GM12801 (cell line): ENCODE measurements around the gene ZBTB8A.

ENCODE experiments used
- TF ChIP-seq, protein P1 (sequence below): IDR thresholded peaks from one replicate; pipeline ENCODE4 v1.5.1; 2011; ENCODE audit warnings: control low read depth; ENCODE audit not compliant: insufficient read length; ENCODE audit errors: extremely low read depth

ZBTB8A gene

DNA sequence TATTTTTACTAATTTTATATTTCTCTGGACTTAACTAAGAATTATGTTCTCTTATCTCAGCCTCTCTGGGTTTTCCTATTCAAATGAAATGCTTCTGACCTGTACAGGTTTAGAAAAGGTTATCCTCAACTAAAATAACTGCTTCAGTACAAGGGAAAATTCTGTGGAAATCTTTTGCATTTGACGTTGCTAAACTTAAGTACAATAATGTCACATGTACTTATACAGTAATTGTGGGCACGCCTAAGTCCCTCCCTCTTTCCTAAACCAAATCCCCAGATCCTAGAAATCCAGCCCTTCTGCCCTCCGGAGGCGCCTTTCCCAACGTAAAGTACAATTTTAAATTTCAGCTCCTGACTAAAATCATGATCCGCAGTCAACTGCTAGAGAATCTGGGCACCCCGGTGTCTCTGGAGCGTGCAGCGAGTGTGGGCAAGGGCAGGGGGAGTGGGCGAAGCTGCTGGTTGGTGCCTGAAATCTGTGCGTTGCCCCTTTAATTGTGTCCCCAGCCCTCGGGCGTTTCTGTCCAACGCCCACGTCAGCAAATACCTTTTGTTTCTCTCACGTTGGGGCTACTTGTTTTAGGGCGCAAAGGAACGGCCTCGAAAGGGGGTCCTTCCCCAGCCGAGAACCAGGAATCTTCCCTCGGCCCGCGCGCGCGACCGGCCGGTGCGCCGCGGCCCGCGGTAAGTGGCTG is at the start of gene ZBTB8A:
TSS of gene ZBTB8A (plus strand) at position 541 of the 697 bp plus-strand sequence. CDS start 53,505 bp downstream, outside the sequence.
- TF ChIP-seq, protein P1, sequence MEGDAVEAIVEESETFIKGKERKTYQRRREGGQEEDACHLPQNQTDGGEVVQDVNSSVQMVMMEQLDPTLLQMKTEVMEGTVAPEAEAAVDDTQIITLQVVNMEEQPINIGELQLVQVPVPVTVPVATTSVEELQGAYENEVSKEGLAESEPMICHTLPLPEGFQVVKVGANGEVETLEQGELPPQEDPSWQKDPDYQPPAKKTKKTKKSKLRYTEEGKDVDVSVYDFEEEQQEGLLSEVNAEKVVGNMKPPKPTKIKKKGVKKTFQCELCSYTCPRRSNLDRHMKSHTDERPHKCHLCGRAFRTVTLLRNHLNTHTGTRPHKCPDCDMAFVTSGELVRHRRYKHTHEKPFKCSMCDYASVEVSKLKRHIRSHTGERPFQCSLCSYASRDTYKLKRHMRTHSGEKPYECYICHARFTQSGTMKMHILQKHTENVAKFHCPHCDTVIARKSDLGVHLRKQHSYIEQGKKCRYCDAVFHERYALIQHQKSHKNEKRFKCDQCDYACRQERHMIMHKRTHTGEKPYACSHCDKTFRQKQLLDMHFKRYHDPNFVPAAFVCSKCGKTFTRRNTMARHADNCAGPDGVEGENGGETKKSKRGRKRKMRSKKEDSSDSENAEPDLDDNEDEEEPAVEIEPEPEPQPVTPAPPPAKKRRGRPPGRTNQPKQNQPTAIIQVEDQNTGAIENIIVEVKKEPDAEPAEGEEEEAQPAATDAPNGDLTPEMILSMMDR, result no peak

DNA sequence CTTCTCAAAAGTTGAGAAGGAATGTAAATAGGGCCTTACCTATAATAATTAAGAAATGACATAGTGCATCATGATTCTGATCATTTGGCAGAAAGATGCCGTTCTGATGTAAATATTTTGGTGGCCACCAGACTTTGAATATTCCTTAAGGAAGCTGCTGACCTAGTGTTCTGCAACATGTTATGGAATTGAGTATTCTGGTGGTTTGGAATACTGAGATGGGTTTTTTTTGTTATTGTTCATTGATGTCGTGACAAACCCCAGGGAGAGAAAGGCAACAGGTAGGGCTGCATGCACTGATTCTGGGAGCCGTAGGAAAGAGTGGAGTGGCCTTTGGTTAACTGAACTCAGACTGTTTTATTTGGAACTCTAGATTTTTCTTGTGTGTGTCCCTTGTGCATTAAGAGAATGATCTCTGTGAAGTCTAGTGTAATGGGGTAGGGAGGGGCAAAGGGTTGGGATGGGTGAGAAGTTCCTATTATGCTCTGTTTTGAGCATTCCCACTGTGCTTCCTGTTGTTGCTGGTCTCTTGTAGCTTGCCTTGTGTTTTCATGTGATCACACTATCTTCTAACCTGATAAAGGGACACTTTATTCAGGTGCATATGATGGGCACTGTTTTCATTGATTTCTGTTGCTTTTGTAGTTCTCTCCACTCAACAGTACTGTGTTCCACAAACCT is 49.3 kb upstream of the ZBTB8A start:
- TF ChIP-seq, protein P1, result no peak

DNA sequence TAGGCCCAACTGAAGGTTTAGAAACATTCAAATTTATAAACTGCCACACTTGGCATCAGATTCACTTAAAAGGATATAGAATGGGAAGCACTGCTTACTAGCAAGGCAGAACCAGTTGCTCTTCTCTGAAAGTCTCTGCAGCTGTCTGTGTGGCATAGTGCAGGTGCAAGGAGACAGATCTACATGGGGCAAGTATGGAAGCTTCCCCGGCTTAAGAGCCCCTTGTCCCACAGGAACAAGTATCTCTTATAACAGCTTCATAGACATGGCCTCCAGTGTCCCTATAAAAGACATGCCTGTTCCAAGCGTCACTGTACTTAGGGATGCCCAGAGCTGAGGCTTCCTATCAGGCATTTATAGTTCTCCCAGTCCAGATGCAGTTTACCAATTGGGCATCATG is 47.8 kb upstream of the ZBTB8A start:
- TF ChIP-seq, protein P1, result no peak

DNA sequence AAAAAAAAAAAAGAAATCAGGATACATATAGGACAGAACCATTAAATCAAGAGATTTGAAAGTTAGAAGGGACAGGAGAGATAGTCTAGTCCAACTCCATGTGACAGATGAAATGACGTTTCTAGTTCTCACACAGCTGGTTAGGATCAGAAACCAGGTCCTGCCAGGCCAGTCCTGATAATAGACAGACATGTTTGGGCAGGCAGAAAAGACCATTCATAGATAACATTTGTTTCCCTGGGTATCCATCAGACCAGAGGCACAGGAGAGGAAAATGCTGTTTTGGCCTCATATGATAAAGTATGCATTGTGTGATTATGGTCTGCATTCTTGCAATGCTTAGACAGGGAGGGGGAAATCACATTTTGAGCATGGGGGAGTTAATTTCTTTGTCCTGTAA is 45.0 kb upstream of the ZBTB8A start:
- TF ChIP-seq, protein P1, result no peak

DNA sequence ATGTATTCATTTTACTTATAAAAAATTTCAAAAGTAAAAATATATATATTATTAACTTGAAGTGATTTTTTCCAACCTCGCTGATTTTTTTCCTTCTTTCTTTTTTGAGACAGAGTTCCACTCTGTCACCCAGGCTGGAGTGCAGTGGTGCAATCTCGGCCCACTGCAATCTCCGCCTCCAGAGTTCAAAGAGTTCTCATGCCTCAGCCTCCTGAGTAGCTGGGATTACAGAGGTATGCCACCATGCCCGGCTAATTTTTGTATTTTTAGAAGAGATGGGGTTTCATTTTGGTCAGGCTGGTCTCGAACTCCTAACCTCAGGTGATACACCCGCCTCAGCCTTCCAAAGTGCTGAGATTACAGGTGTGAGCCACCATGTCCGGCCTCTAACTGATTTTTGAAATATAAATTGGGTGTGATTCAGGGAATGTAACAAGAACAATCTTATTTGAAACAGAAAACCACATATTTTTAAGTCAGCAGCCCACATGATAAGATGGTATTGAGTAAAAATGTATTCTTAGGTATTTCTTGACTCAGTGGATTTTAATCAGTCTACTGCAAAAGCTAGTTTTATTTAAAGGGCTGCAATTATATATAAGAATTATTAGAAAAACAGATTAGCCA is 44.4 kb upstream of the ZBTB8A start:
- TF ChIP-seq, protein P1, result no peak

DNA sequence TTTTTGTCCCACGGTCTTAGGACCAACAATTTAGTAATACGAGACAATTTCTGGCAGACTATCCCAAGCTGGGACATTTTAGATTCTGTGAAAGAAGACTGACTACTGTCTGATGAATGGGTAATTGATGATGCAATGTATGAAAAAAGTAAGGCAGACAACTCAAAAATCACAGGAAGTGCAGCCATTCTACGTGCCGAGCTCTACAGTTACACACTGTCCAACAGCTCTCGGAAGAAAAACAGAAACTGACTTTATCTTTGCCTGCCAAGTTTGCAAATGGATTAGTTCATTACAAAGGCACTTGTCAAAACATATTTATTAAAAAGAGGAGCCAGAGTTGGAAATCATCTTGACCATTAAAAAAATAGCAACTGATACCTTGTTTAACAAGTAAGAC is 43.1 kb upstream of the ZBTB8A start:
- TF ChIP-seq, protein P1, result no peak

DNA sequence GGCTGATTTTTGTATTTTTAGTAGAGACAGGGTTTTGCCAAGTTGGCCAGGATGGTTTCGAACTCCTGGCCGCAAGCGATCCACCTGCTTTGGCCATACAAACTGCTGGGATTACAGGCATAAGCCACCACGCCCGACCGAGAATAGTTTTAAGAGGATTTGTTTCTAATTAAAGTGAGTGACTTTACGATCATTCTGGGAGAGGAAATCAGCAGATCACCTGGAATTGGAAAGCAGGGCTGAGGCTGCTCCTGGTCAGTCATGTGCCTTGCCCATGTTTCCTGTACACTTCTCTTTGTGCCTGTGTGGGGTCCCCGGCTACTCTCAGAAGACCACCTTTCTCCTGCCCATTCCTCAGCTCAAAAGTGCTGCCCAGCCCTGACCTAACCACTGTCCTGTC is 40.5 kb upstream of the ZBTB8A start:
- TF ChIP-seq, protein P1, result no peak
